ENCODE measurements around the gene SEC16A. TPM values are rescaled to one million over a fixed set of nuclear protein-coding genes. Genes with fewer than 3 reads are reported as not detected.
A peak's percentile ranks its signal among the peaks of the same experiment; 100 is the strongest.

SEC16A gene
- total RNA-seq, 4 donors from 2014 or later: 31.2 to 49.1 (median 38.6) TPM

DNA sequence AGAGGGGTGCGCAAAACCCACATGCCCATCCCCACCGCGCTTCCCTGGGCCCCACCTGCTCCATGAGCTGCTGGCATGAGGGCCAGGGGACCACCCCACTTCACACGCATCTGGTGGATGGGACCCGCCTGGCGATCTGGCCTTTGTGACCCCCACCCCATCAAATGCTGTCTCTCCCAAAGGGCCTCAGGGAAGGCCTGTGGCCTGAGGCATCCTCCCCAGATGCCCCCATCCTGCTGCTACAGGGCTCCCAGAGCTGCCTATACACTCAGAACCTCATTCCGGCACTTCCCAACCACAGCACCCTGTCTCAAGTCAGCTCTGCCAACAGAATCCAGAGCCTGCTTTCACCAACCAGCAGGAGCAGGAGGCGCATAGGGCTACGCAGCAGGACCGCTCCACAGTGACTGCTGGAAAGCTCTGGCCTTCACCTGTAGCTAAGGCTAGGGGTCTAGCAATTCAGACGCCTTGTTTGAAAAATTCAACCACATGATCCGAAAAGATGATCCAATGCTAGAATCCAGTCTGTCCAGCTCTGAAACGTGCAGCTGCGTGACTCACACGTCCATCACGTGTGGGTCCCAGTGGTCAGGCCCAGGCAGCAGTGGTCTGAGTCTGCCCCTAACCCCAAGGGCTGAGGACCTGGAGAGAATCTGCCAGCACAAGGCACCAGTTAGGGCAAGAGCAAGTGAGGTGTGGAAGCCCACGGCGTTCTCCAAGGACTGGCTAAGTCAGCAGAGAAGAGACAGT lies 81.5 kb downstream of the SEC16A start:
- DNase-seq: no peak
- Histone ChIP-seq H3K27ac (no peak overlapping the region), H3K36me3 (peaks cover 0 to 67% (median 10%) of the 10 kb centered on the region in 3 donors), H3K9me3 (no peaks in the 10 kb centered on the region), H3K4me1 (peaks cover 16 to 52% (median 18%) of the 10 kb centered on the region in 3 donors), H3K27me3 (no peaks in the 10 kb centered on the region), H3K4me3 (no peak overlapping the region)
- WGBS, 2 donors: 88 to 89% methylated on average over 8 to 16 of the region's 18 CpGs
- TF ChIP-seq POLR2A (IDR thresholded peaks at IDR 0.05): no peak
- TF ChIP-seq, protein P1, sequence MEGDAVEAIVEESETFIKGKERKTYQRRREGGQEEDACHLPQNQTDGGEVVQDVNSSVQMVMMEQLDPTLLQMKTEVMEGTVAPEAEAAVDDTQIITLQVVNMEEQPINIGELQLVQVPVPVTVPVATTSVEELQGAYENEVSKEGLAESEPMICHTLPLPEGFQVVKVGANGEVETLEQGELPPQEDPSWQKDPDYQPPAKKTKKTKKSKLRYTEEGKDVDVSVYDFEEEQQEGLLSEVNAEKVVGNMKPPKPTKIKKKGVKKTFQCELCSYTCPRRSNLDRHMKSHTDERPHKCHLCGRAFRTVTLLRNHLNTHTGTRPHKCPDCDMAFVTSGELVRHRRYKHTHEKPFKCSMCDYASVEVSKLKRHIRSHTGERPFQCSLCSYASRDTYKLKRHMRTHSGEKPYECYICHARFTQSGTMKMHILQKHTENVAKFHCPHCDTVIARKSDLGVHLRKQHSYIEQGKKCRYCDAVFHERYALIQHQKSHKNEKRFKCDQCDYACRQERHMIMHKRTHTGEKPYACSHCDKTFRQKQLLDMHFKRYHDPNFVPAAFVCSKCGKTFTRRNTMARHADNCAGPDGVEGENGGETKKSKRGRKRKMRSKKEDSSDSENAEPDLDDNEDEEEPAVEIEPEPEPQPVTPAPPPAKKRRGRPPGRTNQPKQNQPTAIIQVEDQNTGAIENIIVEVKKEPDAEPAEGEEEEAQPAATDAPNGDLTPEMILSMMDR (IDR thresholded peaks at IDR 0.05): no peak
- intact Hi-C loops (cut with DNase I): no loop called here

DNA sequence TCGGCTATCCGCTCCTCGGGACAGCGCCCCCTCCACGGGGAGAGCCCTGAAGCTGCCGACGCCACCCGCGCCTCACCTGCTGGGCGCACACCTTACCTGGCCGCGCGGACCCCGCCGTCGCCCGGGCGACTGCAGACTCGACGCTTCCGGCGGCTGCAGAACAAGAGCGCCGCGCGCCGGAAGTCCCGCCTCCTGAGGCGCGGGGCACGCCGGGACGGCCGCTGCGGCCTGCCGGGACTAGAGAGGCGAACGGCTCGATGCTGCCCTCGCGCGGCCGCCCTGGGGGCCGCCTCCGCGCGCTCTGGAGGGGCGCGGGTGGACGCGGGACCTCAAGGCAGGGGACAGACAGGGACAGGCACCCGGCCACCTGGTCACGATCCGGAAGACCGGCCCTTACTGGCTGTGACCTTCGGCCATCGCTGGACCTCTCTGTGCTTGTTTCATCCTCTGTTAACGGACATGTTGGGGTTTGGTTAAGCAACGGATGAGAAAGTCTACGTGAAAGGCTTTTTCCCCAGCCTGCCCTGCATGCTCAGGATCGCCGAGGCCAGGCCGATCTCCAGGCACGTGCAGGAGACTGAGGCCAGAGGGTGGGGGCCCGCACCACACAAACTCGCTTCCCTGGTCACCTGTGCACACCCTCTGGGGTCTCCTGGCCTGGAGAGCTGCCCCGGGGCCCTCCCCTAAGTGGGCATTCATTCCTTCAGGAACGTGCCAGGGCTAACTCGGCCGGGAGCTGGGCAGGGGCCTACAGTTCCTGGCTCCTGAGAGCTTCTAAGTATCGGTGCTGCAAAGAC lies 82.6 kb downstream of the SEC16A start, which contains the start of gene SNAPC4:
TSS of gene SNAPC4 (minus strand) at position 133 of the 797 bp plus-strand sequence. CDS start 1,742 bp downstream, outside the sequence.
- TF ChIP-seq POLR2A (IDR thresholded peaks at IDR 0.05): peak in 1 of 4 donors; percentile 57
- TF ChIP-seq, protein P1 (IDR thresholded peaks at IDR 0.05): peak; percentile 89 to 99 (median 94)
- intact Hi-C loops (cut with DNase I): no loop called here

DNA sequence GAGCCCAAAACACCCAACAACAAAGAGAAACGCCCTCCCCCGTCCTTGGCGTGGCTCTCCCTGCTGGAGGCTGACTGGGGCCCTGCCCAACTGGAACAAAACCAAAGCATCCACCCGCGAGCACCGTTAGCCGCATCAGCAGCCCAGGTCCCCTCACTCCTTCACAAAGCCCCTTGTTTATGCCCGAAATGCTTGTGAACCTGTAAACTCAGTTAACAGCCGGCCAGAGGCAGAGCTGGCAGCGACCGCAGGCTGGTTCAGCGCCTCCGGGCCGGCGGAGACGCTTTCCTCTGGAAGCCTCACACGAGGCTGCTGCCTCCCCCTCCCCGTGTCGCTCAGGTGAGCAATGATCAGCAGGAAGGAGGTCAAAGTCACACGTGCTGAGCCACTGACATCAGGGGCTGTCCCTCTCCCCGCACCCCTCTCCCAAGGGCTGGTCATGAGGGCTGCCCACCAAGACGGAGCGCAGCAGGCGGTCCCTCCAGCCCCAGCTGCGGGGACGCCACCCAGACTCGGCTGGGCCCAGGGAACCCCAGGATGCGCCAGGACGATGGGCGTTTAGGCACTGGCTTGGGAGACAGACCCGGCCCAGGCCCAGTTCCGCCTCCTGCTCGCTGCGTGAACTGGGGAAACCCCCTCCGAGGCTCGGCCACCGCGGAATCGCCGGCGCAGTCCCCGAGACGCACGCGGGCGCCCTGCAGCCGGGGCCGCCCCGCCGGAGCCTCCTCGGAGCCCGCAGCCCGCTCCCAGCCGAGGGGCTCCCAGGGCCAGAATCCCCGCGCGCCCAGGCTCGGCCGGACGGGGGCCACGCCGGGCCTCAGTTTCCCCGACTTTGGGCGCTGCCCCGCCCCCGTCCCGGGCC lies 83.4 kb downstream of the SEC16A start:
- Histone ChIP-seq H3K4me3 (peak overlapping the region; percentile 56 to 93 (median 83)), H3K36me3 (peaks cover 9 to 67% (median 27%) of the 10 kb centered on the region in 3 donors), H3K27me3 (no peaks in the 10 kb centered on the region), H3K9me3 (no peaks in the 10 kb centered on the region), H3K27ac (peak overlapping the region in 3 of 4 donors; percentile 8 to 71 (median 64)), H3K4me1 (peaks cover 15 to 33% (median 16%) of the 10 kb centered on the region in 3 donors)
- no peak for DNase-seq
- intact Hi-C loops (cut with DNase I): no loop called here
- 4 to 5% methylated on average over 8 to 9 of the region's 67 CpGs for WGBS, 2 donors
- no peak for TF ChIP-seq POLR2A (IDR thresholded peaks at IDR 0.05)
- TF ChIP-seq, protein P1 (IDR thresholded peaks at IDR 0.05): no peak

More for the DNA sequence above, 82.6 kb downstream of the SEC16A start, which contains the start of gene SNAPC4:
- Histone ChIP-seq H3K4me3 (peak within 1 kb of the TSS; percentile 56 to 93 (median 83)), H3K4me1 (peaks cover 16 to 41% (median 18%) of the 10 kb centered on the region in 3 donors), H3K36me3 (peaks cover 2 to 67% (median 20%) of the 10 kb centered on the region in 3 donors), H3K27me3 (no peaks in the 10 kb centered on the region), H3K9me3 (no peaks in the 10 kb centered on the region), H3K27ac (peak within 1 kb of the TSS; percentile 8 to 71 (median 40))
- 8% methylated on average over 5 of the region's 71 CpGs; no CpG with 5 or more reads in 1 of the 2 donors for WGBS, 2 donors
- peak; percentile 23 for DNase-seq

DNA sequence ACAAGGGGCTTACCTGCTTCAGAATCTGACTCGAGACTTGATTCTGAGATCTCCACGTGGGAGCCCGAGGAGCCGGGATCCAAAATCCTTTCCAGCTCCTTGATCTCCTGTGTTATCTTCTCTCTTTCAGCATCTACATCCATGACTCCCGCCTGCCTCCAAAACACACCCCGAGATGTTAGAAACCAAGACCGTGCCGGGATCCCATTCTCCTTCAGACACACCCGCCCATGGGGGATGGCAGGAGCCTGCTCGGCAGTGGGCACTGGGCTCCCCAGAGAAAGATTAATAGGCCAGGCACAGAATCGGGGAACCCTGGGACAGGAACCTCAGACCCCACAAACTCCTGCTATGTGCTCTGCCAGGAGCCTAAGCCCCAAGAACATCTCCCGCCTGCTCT lies 84.6 kb downstream of the SEC16A start:
- no peak for DNase-seq
- peaks cover 12 to 67% (median 30%) of the 10 kb centered on the region in 3 donors for H3K36me3 ChIP-seq
- TF ChIP-seq, protein P1 (IDR thresholded peaks at IDR 0.05): no peak
- TF ChIP-seq POLR2A (IDR thresholded peaks at IDR 0.05): no peak

More for the DNA sequence above, 84.6 kb downstream of the SEC16A start:
- Histone ChIP-seq H3K4me3 (no peak overlapping the region), H3K9me3 (no peaks in the 10 kb centered on the region), H3K27me3 (no peaks in the 10 kb centered on the region), H3K4me1 (peaks cover 15 to 24% (median 16%) of the 10 kb centered on the region in 3 donors), H3K27ac (no peak overlapping the region)
- intact Hi-C loops (cut with DNase I): no loop called here
- 79 to 91% methylated on average over 5 to 8 of the region's 12 CpGs for WGBS, 2 donors
